Skin of body (tissue), 2 donors: Measurements from ENCODE around the gene LINGO4. TPM values are rescaled to one million over a fixed set of nuclear protein-coding genes. Genes with fewer than 3 reads are reported as not detected.

Experiments used
- DNase-seq: peaks from one replicate; lab custom pipeline; 2025; lab: John Stamatoyannopoulos, UW
- total RNA-seq: library from RNA; depleted of rRNA; stranded (reverse); fragments of >200 nt; gene quantifications from one replicate; pipeline ENCODE4 v1.2.3, GENCODE V29; 2014

Gene LINGO4
- total RNA-seq, 1 donor from 2014 or later = 0.10 TPM

GRCh38 chr1:151814426-151814825 lies 9.2 kb upstream of the LINGO4 start:
- DNase-seq = no peak

- no peak for DNase-seq
Measured at GRCh38 chr1:151813271-151813977, 8.2 kb upstream of the LINGO4 start.

- DNase-seq = no peak
Measured at GRCh38 chr1:151811181-151811580, 6.0 kb upstream of the LINGO4 start.

- DNase-seq = no peak
Measured at GRCh38 chr1:151809985-151810556, 4.9 kb upstream of the LINGO4 start.

- no peak for DNase-seq
Measured at GRCh38 chr1:151809290-151809984, 4.2 kb upstream of the LINGO4 start.

- DNase-seq = no peak
Measured at GRCh38 chr1:151807766-151808165, 2.5 kb upstream of the LINGO4 start.

- DNase-seq = no peak
Measured at GRCh38 chr1:151807131-151807530, 1.9 kb upstream of the LINGO4 start.

- DNase-seq = no peak
Measured at GRCh38 chr1:151806170-151806569, 951 bp upstream of the LINGO4 start.

GRCh38 chr1:151803915-151804314 lies 1.3 kb downstream of the LINGO4 start:
- no peak for DNase-seq

- no peak for DNase-seq
Measured at GRCh38 chr1:151803164-151803563, 2.1 kb downstream of the LINGO4 start.

GRCh38 chr1:151802372-151802771 lies 2.8 kb downstream of the LINGO4 start:
- DNase-seq = no peak

- no peak for DNase-seq
Measured at GRCh38 chr1:151801846-151802245, 3.4 kb downstream of the LINGO4 start.

GRCh38 chr1:151801310-151801820 lies 3.9 kb downstream of the LINGO4 start:
- DNase-seq = no peak

GRCh38 chr1:151800830-151801229 lies 4.4 kb downstream of the LINGO4 start:
- no peak for DNase-seq

GRCh38 chr1:151799179-151800022 lies 5.8 kb downstream of the LINGO4 start:
- no peak for DNase-seq

GRCh38 chr1:151798571-151798970 lies 6.6 kb downstream of the LINGO4 start:
- no peak for DNase-seq

GRCh38 chr1:151790940-151791651 lies 14.1 kb downstream of the LINGO4 start:
- DNase-seq = no peak

GRCh38 chr1:151790071-151790939 lies 14.9 kb downstream of the LINGO4 start, which contains the start of gene TDRKH:
TSS of gene TDRKH (minus strand) at chr1:151790500. CDS start at chr1:151783022, 7,478 bp downstream.
- peak; percentile 98 for DNase-seq

GRCh38 chr1:151787689-151788088 lies 17.5 kb downstream of the LINGO4 start:
- no peak for DNase-seq

GRCh38 chr1:151783796-151784195 lies 21.4 kb downstream of the LINGO4 start:
- DNase-seq = no peak
